ENCODE data around the gene EPHA3.
A peak's percentile ranks its signal among the peaks of the same experiment; 100 is the strongest.

EPHA3 gene

GRCh38 chr3:89107461-89108290 is at the start of gene EPHA3:
Gene EPHA3, plus strand, starts transcription at chr3:89107621. Its CDS starts 128 bp downstream, at chr3:89107749.
- peak; percentile 47 for DNase-seq (ENCODE audit: low read depth)

GRCh38 chr3:89058371-89058770 is 49.0 kb upstream of the EPHA3 start:
- no peak for DNase-seq (ENCODE audit: low read depth)

- DNase-seq (ENCODE audit: low read depth) = peak; percentile 3
These were observed 48.1 kb upstream of the EPHA3 start for GRCh38 chr3:89059211-89059925.

- no peak for DNase-seq (ENCODE audit: low read depth)
These were observed 46.2 kb upstream of the EPHA3 start for GRCh38 chr3:89061259-89061658.

DNA sequence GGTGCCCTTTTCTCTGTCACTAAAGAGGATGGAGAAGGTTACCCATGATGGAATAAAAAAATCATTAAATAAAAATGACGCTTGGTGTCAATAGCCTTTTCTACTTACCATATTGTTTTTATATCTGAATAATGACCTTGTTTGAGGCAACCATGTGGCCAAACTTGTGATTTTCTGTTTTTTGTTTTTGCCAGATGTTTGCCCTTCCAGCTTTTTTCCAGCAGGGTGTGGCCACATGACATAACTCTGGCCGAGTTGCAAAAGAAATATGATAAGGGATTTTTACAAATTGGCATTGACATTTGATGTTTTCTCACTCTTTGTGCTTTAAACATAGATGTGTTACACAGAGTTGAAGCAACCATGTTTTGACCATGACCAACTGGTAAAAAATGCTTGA is 39.7 kb upstream of the EPHA3 start:
- no peak for DNase-seq (ENCODE audit: low read depth)

DNA sequence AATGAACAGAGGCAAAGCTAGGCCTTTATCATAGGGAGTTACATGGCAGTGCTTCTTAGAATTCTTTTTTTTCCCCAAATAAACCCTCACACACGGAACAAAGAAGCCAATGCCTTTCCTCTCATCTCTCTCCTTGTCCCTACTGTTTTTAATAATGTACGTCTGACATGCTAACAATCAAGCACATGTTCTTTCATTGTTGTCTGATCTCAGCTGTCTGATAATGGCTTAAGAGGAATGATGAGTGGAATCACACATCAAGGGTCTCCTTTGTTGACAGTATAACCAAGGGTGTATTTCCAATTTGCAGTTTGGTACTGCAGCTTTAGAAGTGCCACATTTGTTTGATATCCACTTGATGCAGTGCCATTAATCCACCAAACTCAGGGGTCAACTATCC is 34.8 kb upstream of the EPHA3 start:
- no peak for DNase-seq (ENCODE audit: low read depth)

- no peak for DNase-seq (ENCODE audit: low read depth)
These were observed 27.5 kb upstream of the EPHA3 start for GRCh38 chr3:89079944-89080343.

DNA sequence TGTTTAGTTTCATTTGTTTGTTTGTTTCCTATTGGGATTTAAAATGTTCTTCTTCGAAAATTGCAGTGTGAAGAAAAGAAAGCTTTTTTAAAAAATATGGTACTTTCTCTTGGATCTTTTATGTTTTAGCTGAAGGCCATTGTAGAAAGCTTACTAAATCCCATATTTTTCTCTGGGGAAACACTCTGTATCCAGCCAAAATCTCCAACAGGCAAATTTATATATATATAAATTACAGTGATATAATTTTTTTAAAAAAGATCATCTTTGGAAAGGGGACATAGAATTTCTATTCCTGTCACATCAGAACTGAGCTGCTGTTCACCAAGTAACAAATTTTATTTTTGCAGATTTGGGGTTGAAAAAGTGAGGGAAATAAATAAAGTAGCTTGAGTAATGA is 19.6 kb upstream of the EPHA3 start:
- DNase-seq (ENCODE audit: low read depth) = no peak

- no peak for DNase-seq (ENCODE audit: low read depth)
These were observed 9.2 kb upstream of the EPHA3 start for GRCh38 chr3:89098173-89098572.

- peak; percentile 63 for DNase-seq (ENCODE audit: low read depth)
These were observed 8.3 kb upstream of the EPHA3 start for GRCh38 chr3:89098964-89099585.

DNA sequence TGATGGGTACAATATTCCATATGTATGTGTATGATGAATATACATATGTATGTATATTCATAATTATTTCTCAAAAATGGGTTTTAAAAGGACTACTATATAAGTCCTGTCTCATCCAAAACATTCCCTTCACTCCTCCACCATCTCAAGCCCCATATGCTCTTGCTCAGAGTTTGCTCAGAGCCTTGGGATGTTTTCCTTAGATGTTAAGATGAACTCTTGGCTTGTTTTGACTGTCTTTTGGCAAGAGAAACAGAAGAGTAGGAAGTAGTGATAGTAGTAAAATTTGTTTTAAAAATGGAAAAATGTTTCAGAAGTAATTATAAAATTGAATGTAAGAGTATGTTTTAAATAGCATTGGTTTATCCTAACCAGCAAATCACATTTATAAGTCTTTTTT is 6.2 kb upstream of the EPHA3 start:
- DNase-seq (ENCODE audit: low read depth) = no peak

DNA sequence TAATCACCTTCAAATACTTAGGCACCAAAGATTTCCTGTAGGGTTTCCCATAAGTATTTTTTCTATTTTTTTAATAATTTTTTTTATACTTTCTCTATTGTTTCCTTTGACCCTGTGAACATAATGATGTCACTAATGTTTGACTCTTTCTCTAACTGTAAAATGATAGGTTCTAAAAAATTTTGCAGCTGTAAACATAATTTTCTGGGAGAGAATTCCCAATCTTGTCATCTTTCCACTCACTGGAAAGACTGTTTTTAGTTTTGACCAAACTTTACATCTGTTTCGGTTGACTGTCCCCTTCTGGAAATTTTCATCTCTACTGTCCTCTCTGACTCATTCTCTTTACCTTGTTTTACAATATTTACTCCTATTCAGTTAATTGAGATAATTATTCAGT is 5.5 kb upstream of the EPHA3 start:
- DNase-seq (ENCODE audit: low read depth) = no peak

DNA sequence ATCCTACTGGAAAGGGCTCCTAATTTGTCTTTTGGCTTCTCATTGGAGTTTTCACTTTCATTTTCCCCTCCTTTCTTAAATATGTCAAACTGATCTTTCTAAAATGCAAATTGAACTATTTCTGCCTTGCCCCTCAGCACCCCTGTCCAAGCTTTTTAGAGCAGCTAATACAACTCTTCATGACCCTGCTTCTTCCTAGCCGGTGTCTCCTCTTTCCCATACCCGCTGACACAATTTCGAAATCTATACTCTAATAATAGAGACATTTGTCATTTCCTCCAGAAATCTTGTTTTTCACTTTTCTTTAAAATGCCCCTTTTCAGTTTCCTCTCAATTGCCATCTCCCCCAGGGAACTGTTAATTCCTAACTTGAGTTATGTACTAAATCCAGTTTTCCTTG is 2.9 kb upstream of the EPHA3 start:
- DNase-seq (ENCODE audit: low read depth) = no peak

DNA sequence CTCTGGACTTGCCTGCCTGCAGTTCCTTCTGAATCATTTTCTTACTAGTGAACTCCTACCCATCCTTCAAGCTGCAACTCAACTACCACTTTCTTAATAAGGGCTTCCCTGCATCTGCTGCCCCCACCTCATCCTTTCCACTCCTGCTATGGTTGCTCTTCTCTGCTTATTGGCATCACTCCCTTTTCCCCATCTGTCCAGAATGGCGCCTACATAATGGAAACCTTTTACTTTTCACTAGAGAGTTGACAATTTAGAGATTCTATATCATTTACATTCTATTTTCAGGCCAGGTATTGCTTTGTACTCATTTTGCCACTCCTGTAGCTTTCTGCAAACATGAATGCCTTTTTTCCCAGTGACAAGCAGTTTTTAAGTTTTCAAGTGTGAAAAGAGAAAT is 1.9 kb upstream of the EPHA3 start:
- no peak for DNase-seq (ENCODE audit: low read depth)

DNA sequence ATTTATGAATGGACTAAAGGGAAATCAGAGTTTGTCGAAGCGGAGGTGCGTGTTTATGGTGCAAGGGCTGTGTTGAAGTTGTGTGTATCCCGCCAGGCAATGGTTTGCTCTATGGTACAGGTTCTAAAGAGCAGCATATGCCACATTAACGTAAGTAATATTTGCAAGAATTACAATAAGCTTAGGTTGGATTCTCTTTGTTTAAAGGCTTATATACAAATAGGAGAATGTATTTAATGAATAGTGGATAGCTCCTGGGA is 800 bp downstream of the EPHA3 start:
- no peak for DNase-seq (ENCODE audit: low read depth)

DNA sequence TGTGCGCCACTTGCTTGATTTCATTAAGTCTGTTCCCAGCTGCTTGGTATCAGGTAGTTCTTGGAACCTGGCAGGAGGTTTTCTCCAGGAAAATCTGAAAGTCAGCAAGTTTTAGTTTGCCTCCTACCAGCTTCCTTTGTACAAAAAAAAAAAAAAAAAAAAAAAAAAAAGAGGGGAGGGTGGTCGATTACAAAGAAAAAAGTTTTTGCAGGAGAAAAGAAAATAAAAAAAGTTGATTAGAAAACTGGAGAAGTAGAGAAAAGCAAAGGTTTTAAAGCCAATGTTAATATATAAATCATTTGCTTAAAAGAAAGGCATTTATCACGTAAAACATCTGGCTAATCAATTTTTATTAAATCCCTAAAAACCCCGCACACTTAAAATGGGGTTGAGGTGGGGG is 5.9 kb downstream of the EPHA3 start:
- no peak for DNase-seq (ENCODE audit: low read depth)

- DNase-seq (ENCODE audit: low read depth) = peak; percentile 24
These were observed 6.7 kb downstream of the EPHA3 start for GRCh38 chr3:89113893-89114840.

- DNase-seq (ENCODE audit: low read depth) = no peak
These were observed 7.4 kb downstream of the EPHA3 start for GRCh38 chr3:89114841-89115223.

DNA sequence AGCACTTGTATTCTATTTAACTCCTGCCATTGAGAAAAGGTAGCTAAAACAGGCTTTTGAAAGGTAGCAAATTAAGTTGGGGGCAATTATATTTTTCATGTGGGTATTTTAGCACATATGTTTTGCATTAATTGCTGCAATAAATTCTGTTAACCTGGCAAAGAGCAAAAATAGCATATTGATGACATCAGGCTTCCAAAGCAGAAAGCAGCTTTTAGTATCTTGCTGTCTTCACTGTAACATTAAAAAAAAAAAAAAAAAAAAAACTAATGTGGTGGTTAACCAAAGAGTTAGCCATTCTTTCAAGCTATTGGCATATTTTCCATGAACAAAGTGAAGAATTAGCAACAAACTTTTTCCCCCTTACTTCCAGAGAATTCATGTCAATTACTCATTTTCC is 9.1 kb downstream of the EPHA3 start:
- no peak for DNase-seq (ENCODE audit: low read depth)

DNA sequence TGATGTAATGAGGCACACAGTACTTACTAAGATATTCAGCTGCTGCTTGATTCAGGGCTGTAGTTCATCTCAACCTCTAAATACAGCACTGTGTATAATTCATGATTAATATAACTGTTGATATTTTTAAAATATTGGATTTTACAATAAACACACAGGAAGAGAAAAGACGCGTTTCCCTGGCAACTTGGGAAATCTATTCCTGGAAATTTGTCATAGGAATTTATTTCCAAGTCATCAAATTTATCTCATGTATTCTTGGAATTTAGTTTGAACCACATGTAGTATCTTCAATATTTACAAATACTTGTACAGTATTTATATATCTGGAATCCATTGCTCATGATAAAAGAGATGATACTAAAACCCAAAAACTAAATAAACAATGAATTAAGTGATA is 30.6 kb downstream of the EPHA3 start:
- no peak for DNase-seq (ENCODE audit: low read depth)

DNA sequence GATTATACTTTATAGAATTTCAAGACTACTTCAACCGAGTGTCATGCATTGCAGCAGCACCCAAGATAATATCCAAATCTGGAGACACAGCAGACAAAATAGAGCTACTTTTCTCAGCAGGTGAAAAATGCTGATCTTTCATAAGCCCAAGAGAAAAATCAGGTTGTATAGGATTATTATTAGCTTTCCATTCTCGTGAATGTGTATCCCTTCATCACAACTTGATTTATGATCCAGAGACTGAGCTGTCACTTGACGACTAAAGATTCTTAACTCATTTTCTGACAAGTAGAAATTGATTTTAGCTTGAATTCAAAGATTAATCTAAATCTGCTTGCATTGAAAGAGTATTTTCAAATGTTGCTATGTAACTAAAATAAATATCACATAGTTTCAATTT is 32.4 kb downstream of the EPHA3 start:
- DNase-seq (ENCODE audit: low read depth) = no peak

- DNase-seq (ENCODE audit: low read depth) = no peak
These were observed 36.7 kb downstream of the EPHA3 start for GRCh38 chr3:89144080-89144479.

Data from ELR (cell line).